ENCODE measurements around the gene ADRB1. TPM values are rescaled to one million over a fixed set of nuclear protein-coding genes. Genes with fewer than 3 reads are reported as not detected.

The ADRB1 gene
- total RNA-seq (2012; rRNA removed) = not detected in 2 replicates
- not detected in 2 replicates for polyA plus RNA-seq (2012; rRNA removed)
- polyA plus RNA-seq (2012; cell fraction: cytosol; rRNA removed) = not detected in 2 replicates
- polyA plus RNA-seq (2012; cell fraction: nucleus; rRNA removed; ENCODE audit: low replicate concordance) = not detected in 2 replicates
- not detected for Bru-seq, nascent RNA
- not detected for BruChase-seq, experiment 1, labeled RNA remaining after a 6-hour chase
- BruChase-seq, experiment 2, labeled RNA remaining after a 2-hour chase = not detected
- long read RNA-seq = 0 reads

- no peak within 1 kb of the TSS for H3K9ac ChIP-seq (ENCODE audit: low read depth, low read length)
- peaks cover 58% of the 10 kb centered on the region for H3K27me3 ChIP-seq (ENCODE audit: control insufficient read depth, insufficient read depth, low read length)
- no peaks in the 10 kb centered on the region for H3K79me1 ChIP-seq (ENCODE audit: low read depth in 1 of 2, low read length in 2 of 2)
- H3K4me3 ChIP-seq (ENCODE audit: insufficient read depth, low read depth, low read length) = peak within 1 kb of the TSS; percentile 14; the same call in 1 of the 2 replicates
- ATAC-seq (ENCODE audit: low read depth) = peak; percentile 69
- dilution Hi-C loops (cut with HindIII; ENCODE audit: low sequenced_read_pairs, unreplicated experiment) = no loop called here
- no peaks in the 10 kb centered on the region for H3K36me3 ChIP-seq (ENCODE audit: control insufficient read depth, insufficient read depth, low read length)
- no peak within 1 kb of the TSS for H2BK20ac ChIP-seq (ENCODE audit: low read depth, low read length)
- H2BK5ac ChIP-seq (ENCODE audit: low read depth, low read length, poor library complexity, severe bottlenecking) = no peak within 1 kb of the TSS
- no peaks in the 10 kb centered on the region; the same call in 1 of the 2 replicates for H4K20me1 ChIP-seq (ENCODE audit: insufficient read depth, low read length)
- H2AFZ ChIP-seq (replicated peaks; ENCODE audit: low read length, poor library complexity) = peak within 1 kb of the TSS; percentile 79
- CTCF ChIA-PET = interaction anchor here (1.4 kb wide), 1 partner anchor 12 kb away, joined by 4 read pairs; no protein-coding TSS in a partner anchor
- DNase-seq = peak; percentile 5
- peak within 1 kb of the TSS; percentile 55; the same call in 1 of the 2 replicates for H3K4me2 ChIP-seq (ENCODE audit: low read depth, low read length)
- H3K27ac ChIP-seq (ENCODE audit: insufficient read depth, low read length) = no peak within 1 kb of the TSS
- H4K8ac ChIP-seq (ENCODE audit: low read depth in 2 of 2, low read length in 2 of 2) = no peak within 1 kb of the TSS
- no peak within 1 kb of the TSS for H3K23ac ChIP-seq (ENCODE audit: low read depth, low read length)
- no peak within 1 kb of the TSS for H4K5ac ChIP-seq (ENCODE audit: low read depth, low read length)
- peaks cover 3% of the 10 kb centered on the region; the same call in 1 of the 2 replicates for H3K4me1 ChIP-seq (ENCODE audit: control insufficient read depth, insufficient read depth, low read length)
- H2BK120ac ChIP-seq (ENCODE audit: low read depth, low read length) = no peak within 1 kb of the TSS
- BruUV-seq (replicated peaks) = no TSS peak
- no peak within 1 kb of the TSS for H2BK15ac ChIP-seq (ENCODE audit: low read depth, low read length)
- WGBS, 2 experiments (ENCODE audit: extremely low coverage in 2 of 2, insufficient read length in 1 of 2) = 3% methylated on average over 34 of the region's 90 CpGs; no CpG with 5 or more reads in 1 of the 2 experiments
- in situ Hi-C loops (cut with MboI; ENCODE audit: low sequenced_read_pairs) = no loop called here
- H3K9me3 ChIP-seq (ENCODE audit: control insufficient read depth, insufficient read depth, low read length) = peaks cover 3% of the 10 kb centered on the region; the same call in 1 of the 2 replicates
- H3K9me1 ChIP-seq (ENCODE audit: insufficient read depth, low read length) = no peaks in the 10 kb centered on the region
- H3K4ac ChIP-seq (ENCODE audit: low read depth, low read length) = no peak within 1 kb of the TSS
- TF ChIP-seq, protein P1, sequence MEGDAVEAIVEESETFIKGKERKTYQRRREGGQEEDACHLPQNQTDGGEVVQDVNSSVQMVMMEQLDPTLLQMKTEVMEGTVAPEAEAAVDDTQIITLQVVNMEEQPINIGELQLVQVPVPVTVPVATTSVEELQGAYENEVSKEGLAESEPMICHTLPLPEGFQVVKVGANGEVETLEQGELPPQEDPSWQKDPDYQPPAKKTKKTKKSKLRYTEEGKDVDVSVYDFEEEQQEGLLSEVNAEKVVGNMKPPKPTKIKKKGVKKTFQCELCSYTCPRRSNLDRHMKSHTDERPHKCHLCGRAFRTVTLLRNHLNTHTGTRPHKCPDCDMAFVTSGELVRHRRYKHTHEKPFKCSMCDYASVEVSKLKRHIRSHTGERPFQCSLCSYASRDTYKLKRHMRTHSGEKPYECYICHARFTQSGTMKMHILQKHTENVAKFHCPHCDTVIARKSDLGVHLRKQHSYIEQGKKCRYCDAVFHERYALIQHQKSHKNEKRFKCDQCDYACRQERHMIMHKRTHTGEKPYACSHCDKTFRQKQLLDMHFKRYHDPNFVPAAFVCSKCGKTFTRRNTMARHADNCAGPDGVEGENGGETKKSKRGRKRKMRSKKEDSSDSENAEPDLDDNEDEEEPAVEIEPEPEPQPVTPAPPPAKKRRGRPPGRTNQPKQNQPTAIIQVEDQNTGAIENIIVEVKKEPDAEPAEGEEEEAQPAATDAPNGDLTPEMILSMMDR (conservative IDR thresholded peaks at IDR 0.05; ENCODE audit: low read depth, low read length) = no peak
- TF ChIP-seq, protein P2, sequence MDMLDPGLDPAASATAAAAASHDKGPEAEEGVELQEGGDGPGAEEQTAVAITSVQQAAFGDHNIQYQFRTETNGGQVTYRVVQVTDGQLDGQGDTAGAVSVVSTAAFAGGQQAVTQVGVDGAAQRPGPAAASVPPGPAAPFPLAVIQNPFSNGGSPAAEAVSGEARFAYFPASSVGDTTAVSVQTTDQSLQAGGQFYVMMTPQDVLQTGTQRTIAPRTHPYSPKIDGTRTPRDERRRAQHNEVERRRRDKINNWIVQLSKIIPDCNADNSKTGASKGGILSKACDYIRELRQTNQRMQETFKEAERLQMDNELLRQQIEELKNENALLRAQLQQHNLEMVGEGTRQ (IDR thresholded peaks at IDR 0.05; ENCODE audit: low read depth, low read length) = no peak
- TF ChIP-seq FOS (IDR thresholded peaks at IDR 0.05; ENCODE audit: low read depth, low read length) (no peak), BHLHE40 (IDR thresholded peaks at IDR 0.05; ENCODE audit: low read depth, low read length) (no peak), RFX5 (IDR thresholded peaks at IDR 0.05; ENCODE audit: low read depth, low read length) (no peak)
- H3K56ac ChIP-seq (ENCODE audit: extremely low read depth, insufficient read depth, low read length) = no peak within 1 kb of the TSS
- H4K91ac ChIP-seq (ENCODE audit: insufficient read depth, low read depth, low read length) = no peak within 1 kb of the TSS
- no peak within 1 kb of the TSS for H3K14ac ChIP-seq (replicated peaks; ENCODE audit: low read depth, low read length)
- intact Hi-C loops (cut with micrococcal nuclease) = no loop called here
- H2AK9ac ChIP-seq (replicated peaks; ENCODE audit: low read depth, low read length, poor library complexity) = no peak within 1 kb of the TSS
- H2AK5ac ChIP-seq (ENCODE audit: low read depth, low read length) = no peak within 1 kb of the TSS
- POLR2A ChIA-PET (ENCODE audit: unreplicated experiment) = no interaction called here
- H3K18ac ChIP-seq (ENCODE audit: low read depth, low read length) = no peak within 1 kb of the TSS
Measured at GRCh38 chr10:114043532-114044246, at the start of gene ADRB1. TSS of gene ADRB1 (plus strand) at chr10:114043866. CDS start at chr10:114044133, 267 bp downstream.
